ENCODE measurements around the gene RNF114.
A peak's percentile ranks its signal among the peaks of the same experiment; 100 is the strongest.

Gene RNF114

GRCh38 chr20:49904440-49905214 is 31.6 kb upstream of the RNF114 start:
- no peak for DNase-seq (ENCODE audit: low read depth in 2 of 2)

- no peak for DNase-seq (ENCODE audit: low read depth in 2 of 2)
Observed at GRCh38 chr20:49905415-49906091, 30.6 kb upstream of the RNF114 start.

GRCh38 chr20:49906101-49906604 is 30.0 kb upstream of the RNF114 start:
- DNase-seq (ENCODE audit: low read depth in 2 of 2): no peak

GRCh38 chr20:49906615-49907154 is 29.5 kb upstream of the RNF114 start:
- DNase-seq (ENCODE audit: low read depth in 2 of 2): no peak

- no peak for DNase-seq (ENCODE audit: low read depth in 2 of 2)
Observed at GRCh38 chr20:49907405-49908257, 28.6 kb upstream of the RNF114 start.

- no peak for DNase-seq (ENCODE audit: low read depth in 2 of 2)
Observed at GRCh38 chr20:49908258-49908565, 28.0 kb upstream of the RNF114 start.

- DNase-seq (ENCODE audit: low read depth in 2 of 2): no peak
Observed at GRCh38 chr20:49909499-49910339, 26.5 kb upstream of the RNF114 start.

GRCh38 chr20:49910340-49910706 is 25.9 kb upstream of the RNF114 start:
- no peak for DNase-seq (ENCODE audit: low read depth in 2 of 2)

GRCh38 chr20:49913399-49914047 is 22.7 kb upstream of the RNF114 start:
- DNase-seq (ENCODE audit: low read depth in 2 of 2): no peak

GRCh38 chr20:49914310-49915117 is 21.7 kb upstream of the RNF114 start:
- no peak for DNase-seq (ENCODE audit: low read depth in 2 of 2)

- DNase-seq (ENCODE audit: low read depth in 2 of 2): no peak
Observed at GRCh38 chr20:49915118-49915379, 21.1 kb upstream of the RNF114 start.

GRCh38 chr20:49915380-49916145 is 20.6 kb upstream of the RNF114 start, which contains the start of gene SPATA2:
Gene SPATA2 (minus strand): TSS chr20:49915529. CDS start chr20:49908490, 7,039 bp downstream.
- peak; percentile 93 for DNase-seq (ENCODE audit: low read depth in 2 of 2)

GRCh38 chr20:49916146-49917002 is 19.8 kb upstream of the RNF114 start:
- peak in 1 of 2 donors; percentile 16 for DNase-seq (ENCODE audit: low read depth in 2 of 2)

GRCh38 chr20:49918446-49918845 is 17.8 kb upstream of the RNF114 start:
- DNase-seq (ENCODE audit: low read depth in 2 of 2): no peak

GRCh38 chr20:49919009-49919408 is 17.2 kb upstream of the RNF114 start:
- DNase-seq (ENCODE audit: low read depth in 2 of 2): no peak

- no peak for DNase-seq (ENCODE audit: low read depth in 2 of 2)
Observed at GRCh38 chr20:49919461-49919860, 16.7 kb upstream of the RNF114 start.

GRCh38 chr20:49924247-49924646 is 11.9 kb upstream of the RNF114 start:
- no peak for DNase-seq (ENCODE audit: low read depth in 2 of 2)

GRCh38 chr20:49925901-49926454 is 10.2 kb upstream of the RNF114 start:
- no peak for DNase-seq (ENCODE audit: low read depth in 2 of 2)
